ENCODE results near the gene LCTL. TPM values are rescaled to one million over a fixed set of nuclear protein-coding genes. Genes with fewer than 3 reads are reported as not detected.

The LCTL gene
- total RNA-seq, 4 donors from 2014 or later = not detected

GRCh38 chr15:66587020-66587419 is 21.2 kb upstream of the LCTL start:
- no peak for DNase-seq (ENCODE audit: low spot score)
- no peak for ATAC-seq (ENCODE audit: low FRiP score)
- no peak for TF ChIP-seq CTCF (IDR thresholded peaks at IDR 0.05)

GRCh38 chr15:66586155-66586976 is 20.6 kb upstream of the LCTL start:
- no peak for ATAC-seq (ENCODE audit: low FRiP score)
- no peak for DNase-seq (ENCODE audit: low spot score)
- no peak for TF ChIP-seq CTCF (IDR thresholded peaks at IDR 0.05)

- TF ChIP-seq CTCF (IDR thresholded peaks at IDR 0.05) = no peak
- no peak for ATAC-seq (ENCODE audit: low FRiP score)
- DNase-seq (ENCODE audit: low spot score) = no peak
Observed at GRCh38 chr15:66581972-66582537, 16.3 kb upstream of the LCTL start.

GRCh38 chr15:66580643-66581042 is 14.8 kb upstream of the LCTL start:
- DNase-seq (ENCODE audit: low spot score) (no peak), ATAC-seq (ENCODE audit: low FRiP score) (peak; percentile 61)
- TF ChIP-seq CTCF (IDR thresholded peaks at IDR 0.05) = no peak

GRCh38 chr15:66578286-66578875 is 12.6 kb upstream of the LCTL start:
- ATAC-seq (ENCODE audit: low FRiP score) (no peak), DNase-seq (ENCODE audit: low spot score) (no peak)
- TF ChIP-seq CTCF (IDR thresholded peaks at IDR 0.05) = no peak

- no peak for TF ChIP-seq CTCF (IDR thresholded peaks at IDR 0.05)
- no peak for DNase-seq (ENCODE audit: low spot score)
- no peak for ATAC-seq (ENCODE audit: low FRiP score)
Observed at GRCh38 chr15:66574596-66574950, 8.8 kb upstream of the LCTL start.
